Measurements from ENCODE around the gene LDHD. TPM values are rescaled to one million over a fixed set of nuclear protein-coding genes. Genes with fewer than 3 reads are reported as not detected.

Gene LDHD
- total RNA-seq, 1 donor from 2014 or later, result not detected

DNA sequence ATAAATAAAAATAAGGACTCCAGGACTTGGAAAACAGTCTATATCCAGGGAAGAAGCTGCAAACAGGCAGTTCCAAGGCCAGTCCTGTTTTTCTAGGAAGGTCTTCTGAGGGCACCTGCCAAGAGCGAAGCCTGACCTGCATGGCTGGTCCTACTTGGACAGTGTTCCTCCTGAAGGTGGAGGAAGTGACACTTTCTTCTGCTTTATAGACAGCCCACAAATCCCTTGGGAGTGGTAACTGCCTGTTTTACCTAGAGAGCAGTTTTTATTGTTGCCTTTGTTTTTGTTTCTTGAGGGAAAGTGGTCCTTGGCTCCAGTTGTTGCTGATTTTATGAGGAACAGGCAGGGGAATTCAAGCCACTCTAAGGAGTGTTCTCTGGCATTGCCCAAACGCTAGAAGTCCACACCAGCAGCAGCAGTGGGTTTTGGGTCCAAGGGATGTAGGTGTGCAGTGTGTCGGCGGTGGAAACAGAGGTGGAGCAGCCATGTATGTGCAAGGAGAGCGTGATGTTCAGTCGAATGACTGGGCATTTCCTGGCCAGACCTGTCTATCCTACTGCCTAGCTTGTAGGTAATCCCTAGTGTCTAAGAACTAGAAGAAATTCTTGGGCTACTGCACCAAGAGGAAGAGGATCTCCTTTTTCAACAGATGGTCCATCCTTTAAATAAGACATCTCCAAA lies 35.3 kb downstream of the LDHD start:
- Histone ChIP-seq H3K4me3 (ENCODE audit: low read depth, low read length) (no peak overlapping the region), H3K36me3 (ENCODE audit: control insufficient read depth, insufficient read depth, low read length) (no peaks in the 10 kb centered on the region), H3K27me3 (ENCODE audit: control insufficient read depth, insufficient read depth, low read length) (no peaks in the 10 kb centered on the region)
- DNase-seq (ENCODE audit: low read depth), result no peak
- TF ChIP-seq, protein P1, sequence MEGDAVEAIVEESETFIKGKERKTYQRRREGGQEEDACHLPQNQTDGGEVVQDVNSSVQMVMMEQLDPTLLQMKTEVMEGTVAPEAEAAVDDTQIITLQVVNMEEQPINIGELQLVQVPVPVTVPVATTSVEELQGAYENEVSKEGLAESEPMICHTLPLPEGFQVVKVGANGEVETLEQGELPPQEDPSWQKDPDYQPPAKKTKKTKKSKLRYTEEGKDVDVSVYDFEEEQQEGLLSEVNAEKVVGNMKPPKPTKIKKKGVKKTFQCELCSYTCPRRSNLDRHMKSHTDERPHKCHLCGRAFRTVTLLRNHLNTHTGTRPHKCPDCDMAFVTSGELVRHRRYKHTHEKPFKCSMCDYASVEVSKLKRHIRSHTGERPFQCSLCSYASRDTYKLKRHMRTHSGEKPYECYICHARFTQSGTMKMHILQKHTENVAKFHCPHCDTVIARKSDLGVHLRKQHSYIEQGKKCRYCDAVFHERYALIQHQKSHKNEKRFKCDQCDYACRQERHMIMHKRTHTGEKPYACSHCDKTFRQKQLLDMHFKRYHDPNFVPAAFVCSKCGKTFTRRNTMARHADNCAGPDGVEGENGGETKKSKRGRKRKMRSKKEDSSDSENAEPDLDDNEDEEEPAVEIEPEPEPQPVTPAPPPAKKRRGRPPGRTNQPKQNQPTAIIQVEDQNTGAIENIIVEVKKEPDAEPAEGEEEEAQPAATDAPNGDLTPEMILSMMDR (IDR thresholded peaks at IDR 0.05; ENCODE audit: insufficient read depth, low read length, poor library complexity, severe bottlenecking), result no peak

DNA sequence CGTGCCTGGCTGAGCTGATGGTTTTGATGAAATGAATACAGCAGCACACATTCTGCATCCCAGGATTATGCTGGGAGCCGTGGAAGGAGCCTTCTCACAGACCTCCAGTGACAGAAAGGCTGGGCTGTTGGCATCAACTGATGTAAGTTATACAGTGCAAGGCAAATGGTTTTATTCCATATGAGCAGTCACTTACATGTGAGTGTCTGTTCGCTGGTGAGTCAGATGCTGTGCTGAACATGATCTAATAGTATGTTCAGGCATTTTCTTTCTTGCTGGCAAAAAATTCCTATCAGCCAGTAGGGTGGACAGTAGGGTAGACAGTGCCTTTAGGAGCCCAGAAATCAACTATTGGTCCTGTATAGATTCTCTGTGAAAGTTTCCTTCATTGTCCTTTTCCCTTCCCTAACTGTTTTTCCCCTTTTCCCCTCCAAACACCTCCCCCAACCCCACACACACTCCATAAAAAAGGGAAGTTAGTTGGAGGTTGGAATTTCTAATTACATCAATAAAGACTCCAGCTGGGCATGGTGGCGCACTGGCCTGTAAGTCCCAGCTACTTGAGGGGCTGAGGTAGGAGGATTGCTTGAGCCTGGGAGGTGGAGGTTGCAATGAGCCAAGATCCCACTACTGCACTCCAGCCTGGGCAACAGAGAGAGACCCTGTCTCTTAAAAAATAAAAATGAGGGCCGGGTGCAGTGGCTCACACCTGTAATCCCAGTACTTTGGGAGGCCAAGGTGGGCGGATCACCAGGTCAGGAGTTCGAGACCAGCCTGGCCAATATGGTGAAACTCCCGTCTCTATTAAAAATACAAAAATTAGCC lies 36.2 kb downstream of the LDHD start:
- TF ChIP-seq, protein P1 (IDR thresholded peaks at IDR 0.05; ENCODE audit: insufficient read depth, low read length, poor library complexity, severe bottlenecking), result no peak
- Histone ChIP-seq H3K36me3 (ENCODE audit: control insufficient read depth, insufficient read depth, low read length) (no peaks in the 10 kb centered on the region), H3K27me3 (ENCODE audit: control insufficient read depth, insufficient read depth, low read length) (no peaks in the 10 kb centered on the region), H3K4me3 (ENCODE audit: low read depth, low read length) (no peak overlapping the region)
- no peak for DNase-seq (ENCODE audit: low read depth)

DNA sequence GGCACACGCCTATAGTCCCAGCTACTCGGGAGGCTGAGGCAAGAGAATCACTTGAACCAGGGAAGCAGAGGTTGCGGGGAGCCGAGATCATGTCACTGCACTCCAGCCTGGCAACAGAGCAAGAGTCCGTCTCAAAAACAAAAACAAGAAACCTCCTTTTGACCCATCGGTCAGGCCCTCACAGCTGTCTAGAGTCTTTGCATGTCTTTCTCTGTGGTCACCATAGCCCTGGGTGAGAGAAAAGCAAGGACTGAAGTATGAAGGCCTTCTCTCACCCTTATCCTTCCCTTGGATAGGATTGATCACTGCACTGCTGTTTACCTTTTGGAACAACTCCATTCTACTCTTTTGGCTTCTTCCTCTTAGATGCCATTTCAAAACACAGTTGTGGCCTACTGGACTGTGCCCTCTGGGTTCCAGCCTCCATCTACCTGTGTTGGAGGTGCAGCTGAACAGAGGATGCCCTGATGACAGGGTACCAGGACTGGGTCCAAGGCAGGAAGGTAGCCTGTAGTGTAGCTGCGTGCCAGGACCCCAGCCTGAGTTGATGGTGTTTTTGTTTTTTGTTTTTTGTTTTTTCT lies 37.1 kb downstream of the LDHD start:
- TF ChIP-seq, protein P1 (IDR thresholded peaks at IDR 0.05; ENCODE audit: insufficient read depth, low read length, poor library complexity, severe bottlenecking), result no peak
- H3K4me3 ChIP-seq (ENCODE audit: low read depth, low read length), result no peak overlapping the region
- DNase-seq (ENCODE audit: low read depth), result no peak
- H3K27me3 ChIP-seq (ENCODE audit: control insufficient read depth, insufficient read depth, low read length), result no peaks in the 10 kb centered on the region
- no peaks in the 10 kb centered on the region for H3K36me3 ChIP-seq (ENCODE audit: control insufficient read depth, insufficient read depth, low read length)

DNA sequence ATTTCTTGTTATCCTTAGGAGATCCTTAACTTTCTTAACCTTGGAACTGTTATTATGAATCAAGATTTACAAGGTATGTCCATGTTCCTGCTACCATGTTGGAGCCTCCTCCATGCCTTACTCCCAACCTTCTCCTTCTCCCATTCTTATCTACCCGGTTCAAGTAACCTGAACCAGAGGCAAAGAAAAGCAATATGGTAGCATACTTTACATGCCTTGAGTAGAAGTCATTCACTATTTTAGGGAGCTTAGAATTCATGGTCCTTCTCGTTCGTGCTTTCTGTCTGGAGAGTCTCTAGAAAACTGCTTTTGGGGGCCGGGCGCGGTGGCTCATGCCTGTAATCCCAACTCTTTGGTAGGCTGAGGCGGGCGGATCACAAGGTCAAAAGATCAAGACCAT lies 37.7 kb downstream of the LDHD start:
- Histone ChIP-seq H3K36me3 (ENCODE audit: control insufficient read depth, insufficient read depth, low read length) (no peaks in the 10 kb centered on the region), H3K27me3 (ENCODE audit: control insufficient read depth, insufficient read depth, low read length) (no peaks in the 10 kb centered on the region), H3K4me3 (ENCODE audit: low read depth, low read length) (no peak overlapping the region)
- no peak for DNase-seq (ENCODE audit: low read depth)
- TF ChIP-seq, protein P1 (IDR thresholded peaks at IDR 0.05; ENCODE audit: insufficient read depth, low read length, poor library complexity, severe bottlenecking), result no peak

DNA sequence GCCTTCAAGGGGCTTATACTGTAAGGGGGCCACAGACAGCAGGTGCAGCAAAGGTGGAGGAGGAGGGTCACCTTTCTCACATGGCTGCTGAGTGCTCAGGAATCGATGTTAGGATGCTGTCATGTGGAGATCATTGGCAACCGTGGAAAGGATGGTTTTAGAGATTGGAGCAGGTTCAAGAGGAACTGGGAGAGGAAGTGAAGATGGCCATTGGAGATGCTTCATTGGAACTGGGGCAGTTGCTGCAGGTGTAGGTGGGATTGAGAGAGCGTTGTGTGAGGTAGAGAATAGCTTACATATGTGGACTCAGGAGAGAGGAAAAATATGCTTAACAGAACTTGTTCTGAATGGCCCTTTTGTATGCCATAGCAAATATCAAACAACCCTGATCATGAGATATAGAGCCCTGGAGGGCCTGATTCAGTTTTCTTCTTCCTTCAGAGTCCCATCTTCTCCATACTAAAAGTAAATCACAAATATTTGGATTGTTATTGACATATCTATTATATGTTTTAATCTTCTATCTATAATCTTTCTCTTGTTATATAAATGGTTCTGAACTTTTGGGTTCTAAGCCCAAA lies 40.8 kb downstream of the LDHD start:
- DNase-seq (ENCODE audit: low read depth), result no peak
- no peak overlapping the region for H3K4me3 ChIP-seq (ENCODE audit: low read depth, low read length)
- H3K27me3 ChIP-seq (ENCODE audit: control insufficient read depth, insufficient read depth, low read length), result no peaks in the 10 kb centered on the region
- TF ChIP-seq, protein P1 (IDR thresholded peaks at IDR 0.05; ENCODE audit: insufficient read depth, low read length, poor library complexity, severe bottlenecking), result no peak
- H3K36me3 ChIP-seq (ENCODE audit: control insufficient read depth, insufficient read depth, low read length), result no peaks in the 10 kb centered on the region

Measured in kidney epithelial cell (primary cell).